Islet precursor cell (in vitro differentiated cells): ENCODE measurements around the gene OASL.

Experiments
- DNase-seq: peaks from one replicate; pipeline ENCODE4 v3.0.0-alpha.2; 2018

Gene OASL

GRCh38 chr12:120988234-120988633 is 50.8 kb downstream of the OASL start:
- no peak for DNase-seq

DNA sequence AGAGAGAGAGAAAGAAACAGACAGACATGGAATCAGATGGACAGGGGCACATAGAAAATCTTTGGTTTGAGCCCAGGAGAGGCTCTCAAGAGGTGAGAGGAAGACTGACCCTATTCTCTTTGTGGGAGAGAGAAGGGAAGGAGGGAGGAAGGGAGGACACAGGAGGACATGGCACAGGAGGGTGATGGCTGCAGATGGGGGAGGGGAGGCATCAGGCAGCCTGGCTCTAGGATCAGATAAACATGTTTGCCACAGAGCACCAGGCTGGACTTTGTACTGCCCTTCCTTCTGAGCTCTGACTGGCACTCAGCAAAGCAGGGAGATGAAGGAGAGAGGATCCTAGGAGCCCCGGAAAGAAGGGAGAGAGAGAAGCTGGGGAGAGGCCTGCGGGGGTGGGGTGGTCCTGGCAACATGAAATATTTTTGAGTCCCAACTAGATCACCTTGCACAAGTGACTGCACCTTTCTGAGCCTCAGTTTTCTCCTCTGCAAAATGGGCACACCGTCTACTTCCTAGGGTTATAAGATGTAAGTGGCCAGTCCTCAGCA is 54.6 kb downstream of the OASL start:
- no peak for DNase-seq

- DNase-seq, result no peak
These were observed 55.3 kb downstream of the OASL start for GRCh38 chr12:120983759-120984158.

- DNase-seq, result no peak
These were observed 56.4 kb downstream of the OASL start for GRCh38 chr12:120982659-120983058.

GRCh38 chr12:120981407-120981941 is 57.6 kb downstream of the OASL start:
- DNase-seq, result no peak

DNA sequence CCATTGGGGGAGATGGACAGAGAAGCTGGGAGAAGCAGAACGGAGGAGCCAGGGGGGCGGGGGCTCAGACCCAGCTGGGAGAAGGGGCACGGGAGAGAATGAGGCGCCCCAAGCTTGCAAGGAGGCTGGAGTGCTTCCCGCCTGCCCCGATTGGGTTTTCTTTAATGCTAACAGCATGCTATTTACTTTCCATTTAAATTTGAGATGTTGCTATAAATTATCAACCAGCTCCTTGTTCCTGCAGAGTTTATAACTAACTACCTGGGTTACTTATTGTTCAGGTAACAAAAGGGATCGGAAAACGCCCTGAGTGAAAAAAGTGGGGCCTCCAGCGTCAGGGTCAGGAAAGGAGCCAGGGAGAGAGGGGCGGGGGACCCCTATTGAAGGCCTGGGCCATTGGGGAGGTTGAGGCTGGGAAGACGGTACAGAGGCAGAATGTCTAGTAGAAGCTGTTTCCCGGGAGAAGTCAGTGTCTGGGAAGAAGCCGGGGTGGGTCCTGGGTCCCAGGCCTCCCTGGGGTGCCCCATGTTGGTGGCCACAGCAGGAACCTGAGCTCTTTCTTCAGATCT is 58.2 kb downstream of the OASL start:
- DNase-seq, result no peak

DNA sequence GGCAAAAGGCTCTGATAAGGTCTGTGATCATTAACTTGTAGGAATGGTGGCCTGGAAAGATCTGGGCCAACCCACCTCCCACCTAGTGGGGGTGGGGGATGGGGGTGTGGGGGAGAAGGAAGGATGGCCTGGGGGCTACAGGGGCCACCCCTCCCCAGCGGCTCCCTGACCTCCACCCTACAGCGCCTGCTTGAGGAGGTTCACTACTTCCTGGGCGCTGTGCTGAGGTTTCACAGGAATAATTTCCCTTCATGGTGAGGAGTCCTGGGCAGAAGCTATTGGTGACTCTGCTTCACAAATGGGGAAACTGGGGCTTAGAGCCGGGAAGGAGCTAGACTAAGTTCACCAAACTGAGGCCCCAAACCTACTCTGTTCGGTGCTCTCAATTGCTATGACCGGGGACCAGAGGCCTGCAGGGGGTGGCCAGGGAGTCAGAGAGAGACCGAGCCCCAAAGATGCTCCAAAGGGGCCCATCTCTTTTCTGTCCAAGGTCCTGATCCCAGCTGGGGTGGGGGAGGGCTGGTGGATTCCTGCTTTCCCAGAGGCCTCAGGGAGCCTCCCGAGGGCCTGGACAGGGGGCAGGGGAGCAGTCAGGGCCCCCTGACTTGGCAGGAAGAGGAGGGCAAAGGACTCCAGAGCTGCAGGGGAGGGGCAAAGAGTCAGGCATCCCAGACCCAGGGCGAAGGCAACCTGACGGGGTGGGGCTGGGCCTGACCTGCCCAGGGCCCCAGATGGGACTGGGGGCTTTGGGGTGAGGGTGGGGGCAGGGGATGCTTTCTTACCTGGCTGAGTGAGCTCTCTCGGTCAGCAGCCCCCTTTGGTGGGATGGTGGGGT is 59.0 kb downstream of the OASL start:
- no peak for DNase-seq

GRCh38 chr12:120979220-120979861 is 59.7 kb downstream of the OASL start:
- no peak for DNase-seq

DNA sequence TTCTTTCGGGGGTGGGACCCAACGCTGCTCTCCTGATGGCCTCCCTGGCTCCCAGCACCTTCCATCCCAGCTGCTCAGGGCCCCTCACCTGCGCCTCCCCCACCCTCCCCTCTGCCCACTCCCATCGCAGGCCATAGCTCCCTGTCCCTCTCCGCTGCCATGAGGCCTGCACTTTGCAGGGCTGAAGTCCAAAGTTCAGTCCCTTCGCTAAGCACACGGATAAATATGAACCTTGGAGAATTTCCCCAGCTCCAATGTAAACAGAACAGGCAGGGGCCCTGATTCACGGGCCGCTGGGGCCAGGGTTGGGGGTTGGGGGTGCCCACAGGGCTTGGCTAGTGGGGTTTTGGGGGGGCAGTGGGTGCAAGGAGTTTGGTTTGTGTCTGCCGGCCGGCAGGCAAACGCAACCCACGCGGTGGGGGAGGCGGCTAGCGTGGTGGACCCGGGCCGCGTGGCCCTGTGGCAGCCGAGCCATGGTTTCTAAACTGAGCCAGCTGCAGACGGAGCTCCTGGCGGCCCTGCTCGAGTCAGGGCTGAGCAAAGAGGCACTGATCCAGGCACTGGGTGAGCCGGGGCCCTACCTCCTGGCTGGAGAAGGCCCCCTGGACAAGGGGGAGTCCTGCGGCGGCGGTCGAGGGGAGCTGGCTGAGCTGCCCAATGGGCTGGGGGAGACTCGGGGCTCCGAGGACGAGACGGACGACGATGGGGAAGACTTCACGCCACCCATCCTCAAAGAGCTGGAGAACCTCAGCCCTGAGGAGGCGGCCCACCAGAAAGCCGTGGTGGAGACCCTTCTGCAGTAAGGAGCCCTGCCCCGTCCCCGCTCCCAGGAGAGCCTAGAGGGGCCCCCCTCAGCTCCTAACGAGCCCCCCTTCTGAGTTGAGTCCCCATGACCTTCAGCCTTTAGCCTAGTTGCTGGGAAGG is 60.5 kb downstream of the OASL start, which contains the start of gene HNF1A:
TSS of gene HNF1A (plus strand) at position 248 of the 924 bp plus-strand sequence. CDS start at position 474, 226 bp downstream.
- no peak for DNase-seq

- DNase-seq, result no peak
These were observed 61.3 kb downstream of the OASL start for GRCh38 chr12:120977531-120978295.

GRCh38 chr12:120972870-120973543 is 66.0 kb downstream of the OASL start:
- DNase-seq, result peak; percentile 93

GRCh38 chr12:120971299-120972180 is 67.5 kb downstream of the OASL start:
- DNase-seq, result no peak

GRCh38 chr12:120970310-120970709 is 68.7 kb downstream of the OASL start:
- no peak for DNase-seq
